Dendritic cell treated with granulocyte-macrophage colony-stimulating factor and Interleukin-4, amounts not matched to agents 40 ng/mL and 50 ng/mL, for 4 days (primary cell): ENCODE data around the gene CCDC6.
"Not testable (repeated sequence)": the region's sequence is repeated elsewhere in the genome, so short reads cannot be mapped to it uniquely, and the experiment has no call there.

ENCODE experiments used
- H3K27ac Mint-ChIP-seq: one replicate; pipeline ENCODE4 v1.8.0; 2022; ENCODE audit warnings: mild to moderate bottlenecking, mixed read lengths
- H3K27me3 Mint-ChIP-seq: one replicate; pipeline ENCODE4 v1.8.0; 2022; ENCODE audit warnings: mild to moderate bottlenecking, mixed read lengths
- H3K36me3 Mint-ChIP-seq: one replicate; pipeline ENCODE4 v1.8.0; 2022; ENCODE audit warnings: low read depth, mixed read lengths
- H3K4me1 Mint-ChIP-seq: one replicate; pipeline ENCODE4 v1.8.0; 2022; ENCODE audit warnings: low read depth, mixed read lengths
- H3K4me3 Mint-ChIP-seq: one replicate; pipeline ENCODE4 v1.8.0; 2022; ENCODE audit warnings: mild to moderate bottlenecking, moderate library complexity, mixed read lengths
- H3K9me3 Mint-ChIP-seq: one replicate; pipeline ENCODE4 v1.8.0; 2022; ENCODE audit warnings: mixed read lengths
- intact Hi-C: fragments of 100-400 bp; cut with micrococcal nuclease; formaldehyde crosslinking; loops from one replicate; pipeline ENCODE4 v1.15.0; 2022

Gene CCDC6

GRCh38 chr10:59791601-59792000 is 114.8 kb downstream of the CCDC6 start:
- intact Hi-C loops = no loop called here
- Mint-ChIP-seq H3K4me3 (no peak overlapping the region), H3K27ac (no peak overlapping the region), H3K9me3 (no peaks in the 10 kb centered on the region), H3K4me1 (no peaks in the 10 kb centered on the region), H3K27me3 (no peaks in the 10 kb centered on the region), H3K36me3 (peaks cover 74% of the 10 kb centered on the region)

DNA sequence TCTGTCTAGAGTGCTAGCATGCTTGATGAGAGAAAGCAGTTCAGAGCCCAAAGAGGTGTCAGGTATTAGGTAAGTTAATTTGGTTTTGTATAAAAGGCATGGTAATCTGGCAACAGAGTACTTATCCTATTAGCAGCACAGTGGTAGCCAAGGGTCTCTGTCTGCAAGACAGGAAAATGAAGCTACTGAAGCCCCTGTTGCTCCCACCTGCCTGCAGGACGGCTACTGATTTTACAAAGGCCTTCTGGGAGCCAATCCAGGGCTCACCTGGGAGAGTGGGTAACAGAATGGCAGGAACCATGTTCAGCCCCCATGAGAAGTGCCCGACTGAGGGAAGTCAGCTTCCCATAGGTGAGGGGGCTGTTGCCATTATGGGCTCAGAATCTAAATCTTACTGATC is 116.3 kb downstream of the CCDC6 start:
- H3K27me3 Mint-ChIP-seq, H3K4me3 Mint-ChIP-seq, intact Hi-C loops, H3K4me1 Mint-ChIP-seq, H3K9me3 Mint-ChIP-seq, H3K27ac Mint-ChIP-seq: not testable (repeated sequence)
- H3K36me3 Mint-ChIP-seq = peaks cover 59% of the 10 kb centered on the region

DNA sequence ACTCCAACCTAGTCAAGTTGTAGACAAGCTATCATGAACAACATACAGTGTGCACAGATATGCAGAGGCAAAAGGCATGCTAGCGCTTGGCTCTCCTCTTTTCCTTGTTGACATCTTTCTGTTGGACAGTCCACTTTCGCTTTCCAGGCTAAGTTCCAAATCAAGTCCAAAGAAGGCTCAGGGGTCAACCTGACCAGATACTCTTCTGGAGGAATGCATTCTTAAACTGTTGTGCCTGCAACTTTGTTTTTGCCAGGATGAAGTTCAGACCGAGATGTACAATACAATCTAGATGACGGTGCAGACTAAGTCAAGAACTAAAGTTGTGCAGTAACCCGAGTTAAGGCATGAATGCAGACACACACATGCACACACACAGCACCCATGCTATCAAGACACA is 117.4 kb downstream of the CCDC6 start:
- not testable (repeated sequence) for H3K4me1 Mint-ChIP-seq, H3K27me3 Mint-ChIP-seq

DNA sequence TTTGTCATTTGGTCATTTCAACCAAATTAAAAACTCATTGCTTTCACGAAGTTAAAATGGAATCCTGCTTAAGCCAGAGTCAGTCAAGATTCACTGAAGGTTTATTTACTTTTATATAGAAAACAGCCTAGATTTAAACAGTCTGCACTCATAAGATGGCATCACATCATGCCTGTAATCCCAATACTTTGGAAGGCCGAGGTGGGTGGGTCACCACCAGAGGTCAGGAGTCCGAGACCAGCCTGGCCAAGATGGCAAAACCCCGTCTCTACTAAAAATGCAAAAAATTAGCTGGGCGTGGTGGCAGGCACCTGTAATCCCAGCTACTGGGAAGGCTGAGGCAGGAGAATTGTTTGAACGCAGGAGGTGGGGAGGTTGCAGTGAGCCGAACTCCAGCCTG is 119.3 kb downstream of the CCDC6 start:
- H3K4me1 Mint-ChIP-seq, H3K9me3 Mint-ChIP-seq, intact Hi-C loops, H3K27me3 Mint-ChIP-seq, H3K4me3 Mint-ChIP-seq, H3K27ac Mint-ChIP-seq: not testable (repeated sequence)
- peaks cover 28% of the 10 kb centered on the region for H3K36me3 Mint-ChIP-seq

More for the DNA sequence above, 117.4 kb downstream of the CCDC6 start:
- H3K4me3 Mint-ChIP-seq, intact Hi-C loops, H3K27ac Mint-ChIP-seq, H3K9me3 Mint-ChIP-seq: not testable (repeated sequence)
- peaks cover 47% of the 10 kb centered on the region for H3K36me3 Mint-ChIP-seq

GRCh38 chr10:59785476-59785875 is 120.9 kb downstream of the CCDC6 start:
- H3K4me3 Mint-ChIP-seq, H3K4me1 Mint-ChIP-seq, H3K9me3 Mint-ChIP-seq, intact Hi-C loops, H3K27me3 Mint-ChIP-seq, H3K27ac Mint-ChIP-seq: not testable (repeated sequence)
- peaks cover 16% of the 10 kb centered on the region for H3K36me3 Mint-ChIP-seq

DNA sequence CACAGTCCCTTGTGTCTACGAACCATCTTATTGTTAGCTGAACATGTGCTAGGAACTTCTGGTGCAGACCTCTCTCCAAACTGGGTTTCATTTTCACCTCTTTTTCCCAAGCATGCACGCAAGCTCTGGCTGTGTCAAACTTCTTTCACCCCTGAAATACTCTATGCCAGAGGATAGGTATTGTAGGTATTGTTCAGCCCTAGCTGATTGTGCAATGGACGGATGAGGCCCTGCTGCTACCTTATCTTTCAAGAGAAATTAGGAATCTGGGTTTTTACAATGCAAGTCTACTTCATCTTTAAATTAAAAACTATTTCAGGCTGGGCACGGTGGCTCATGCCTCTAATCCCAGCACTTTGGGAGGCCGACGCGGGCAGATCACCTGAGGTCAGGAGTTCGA is 124.8 kb downstream of the CCDC6 start:
- no peaks in the 10 kb centered on the region for H3K27me3 Mint-ChIP-seq
- peaks cover 22% of the 10 kb centered on the region for H3K9me3 Mint-ChIP-seq
- intact Hi-C loops = no loop called here
- H3K4me3 Mint-ChIP-seq = no peak overlapping the region
- no peaks in the 10 kb centered on the region for H3K36me3 Mint-ChIP-seq
- H3K27ac Mint-ChIP-seq = no peak overlapping the region
- no peaks in the 10 kb centered on the region for H3K4me1 Mint-ChIP-seq

DNA sequence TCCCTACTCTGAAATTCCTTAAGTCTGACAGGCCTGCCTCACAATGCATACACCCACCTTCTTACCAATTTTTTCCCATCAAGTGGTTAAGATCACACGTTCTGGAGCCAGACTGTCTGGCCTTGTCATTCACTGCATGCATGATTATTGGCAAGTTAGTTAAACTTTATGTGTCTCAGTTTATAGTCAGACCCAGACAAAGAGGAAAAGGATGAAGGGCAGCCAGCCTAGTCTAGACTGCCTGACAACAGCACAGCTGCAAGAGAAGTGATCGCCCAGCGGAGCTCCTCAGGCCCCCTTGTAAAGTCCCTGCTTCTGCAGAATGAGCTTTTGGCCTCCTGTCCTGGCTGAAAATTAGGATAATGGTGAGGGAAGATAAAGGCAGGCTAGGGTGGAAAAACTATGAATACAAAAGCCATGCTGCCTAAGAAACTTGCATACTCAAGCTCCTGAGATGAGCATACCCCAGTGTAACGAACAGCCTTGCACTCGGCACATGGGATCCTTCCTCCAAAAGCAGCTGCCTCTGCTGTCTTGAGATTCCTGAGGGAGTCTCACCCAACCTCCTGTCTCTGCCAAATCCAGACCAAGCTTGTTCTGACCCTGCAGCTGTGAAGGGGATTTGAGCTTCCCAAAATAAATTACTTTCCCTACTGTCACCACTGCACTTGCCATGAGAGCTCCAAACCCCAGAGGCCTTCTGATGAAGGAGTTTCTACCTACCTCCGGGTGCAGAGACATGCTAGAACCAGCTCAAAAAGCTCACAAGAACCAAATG is 126.4 kb downstream of the CCDC6 start:
- Mint-ChIP-seq H3K27ac (no peak overlapping the region), H3K4me3 (no peak overlapping the region), H3K36me3 (no peaks in the 10 kb centered on the region), H3K27me3 (no peaks in the 10 kb centered on the region), H3K4me1 (no peaks in the 10 kb centered on the region), H3K9me3 (peaks cover 27% of the 10 kb centered on the region)
- intact Hi-C loops = no loop called here

- Mint-ChIP-seq H3K36me3 (no peaks in the 10 kb centered on the region), H3K27me3 (no peaks in the 10 kb centered on the region), H3K9me3 (peaks cover 43% of the 10 kb centered on the region), H3K4me3 (no peak overlapping the region), H3K4me1 (no peaks in the 10 kb centered on the region), H3K27ac (no peak overlapping the region)
- intact Hi-C loops = no loop called here
These were observed 131.9 kb downstream of the CCDC6 start for GRCh38 chr10:59774451-59774850.

DNA sequence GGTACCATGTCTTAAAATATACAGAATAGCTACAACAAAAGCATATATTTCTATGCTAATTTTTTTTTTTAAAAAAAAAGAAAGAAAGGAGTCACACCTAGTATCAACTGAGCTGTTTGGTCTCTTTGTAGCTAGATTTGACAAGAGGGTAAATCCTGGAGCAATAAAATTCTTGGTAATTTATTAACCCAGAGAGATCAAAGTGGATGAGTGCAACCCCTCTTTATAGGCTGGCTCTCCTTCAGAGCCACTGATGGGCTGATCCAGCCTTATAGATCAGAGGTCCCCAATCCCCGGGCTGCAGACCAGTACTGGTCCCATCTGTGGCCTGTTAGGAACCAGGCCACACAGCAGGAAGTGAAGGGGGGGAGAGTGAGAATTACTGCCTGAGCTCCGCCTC is 133.3 kb downstream of the CCDC6 start:
- Mint-ChIP-seq H3K27ac (no peak overlapping the region), H3K27me3 (no peaks in the 10 kb centered on the region), H3K9me3 (peaks cover 37% of the 10 kb centered on the region), H3K4me1 (no peaks in the 10 kb centered on the region), H3K36me3 (no peaks in the 10 kb centered on the region), H3K4me3 (no peak overlapping the region)
- intact Hi-C loops = no loop called here

GRCh38 chr10:59771162-59771807 is 135.1 kb downstream of the CCDC6 start:
- H3K27me3 Mint-ChIP-seq = no peaks in the 10 kb centered on the region
- H3K36me3 Mint-ChIP-seq = no peaks in the 10 kb centered on the region
- intact Hi-C loops = no loop called here
- H3K27ac Mint-ChIP-seq = no peak overlapping the region
- no peak overlapping the region for H3K4me3 Mint-ChIP-seq
- H3K9me3 Mint-ChIP-seq = peaks cover 19% of the 10 kb centered on the region
- no peaks in the 10 kb centered on the region for H3K4me1 Mint-ChIP-seq

GRCh38 chr10:59770689-59771088 is 135.7 kb downstream of the CCDC6 start:
- H3K4me1 Mint-ChIP-seq = no peaks in the 10 kb centered on the region
- H3K27me3 Mint-ChIP-seq = no peaks in the 10 kb centered on the region
- no peak overlapping the region for H3K4me3 Mint-ChIP-seq
- intact Hi-C loops = no loop called here
- peaks cover 16% of the 10 kb centered on the region for H3K9me3 Mint-ChIP-seq
- no peak overlapping the region for H3K27ac Mint-ChIP-seq
- H3K36me3 Mint-ChIP-seq = no peaks in the 10 kb centered on the region

GRCh38 chr10:59762505-59762904 is 143.9 kb downstream of the CCDC6 start:
- no peaks in the 10 kb centered on the region for H3K4me1 Mint-ChIP-seq
- intact Hi-C loops = no loop called here
- no peaks in the 10 kb centered on the region for H3K27me3 Mint-ChIP-seq
- peaks cover 13% of the 10 kb centered on the region for H3K9me3 Mint-ChIP-seq
- H3K27ac Mint-ChIP-seq = no peak overlapping the region
- H3K4me3 Mint-ChIP-seq = no peak overlapping the region
- no peaks in the 10 kb centered on the region for H3K36me3 Mint-ChIP-seq

- intact Hi-C loops = no loop called here
- no peaks in the 10 kb centered on the region for H3K27me3 Mint-ChIP-seq
- H3K4me3 Mint-ChIP-seq = no peak overlapping the region
- H3K9me3 Mint-ChIP-seq = peaks cover 13% of the 10 kb centered on the region
- no peak overlapping the region for H3K27ac Mint-ChIP-seq
- H3K4me1 Mint-ChIP-seq = no peaks in the 10 kb centered on the region
- no peaks in the 10 kb centered on the region for H3K36me3 Mint-ChIP-seq
These were observed 148.4 kb downstream of the CCDC6 start for GRCh38 chr10:59757966-59758365.

DNA sequence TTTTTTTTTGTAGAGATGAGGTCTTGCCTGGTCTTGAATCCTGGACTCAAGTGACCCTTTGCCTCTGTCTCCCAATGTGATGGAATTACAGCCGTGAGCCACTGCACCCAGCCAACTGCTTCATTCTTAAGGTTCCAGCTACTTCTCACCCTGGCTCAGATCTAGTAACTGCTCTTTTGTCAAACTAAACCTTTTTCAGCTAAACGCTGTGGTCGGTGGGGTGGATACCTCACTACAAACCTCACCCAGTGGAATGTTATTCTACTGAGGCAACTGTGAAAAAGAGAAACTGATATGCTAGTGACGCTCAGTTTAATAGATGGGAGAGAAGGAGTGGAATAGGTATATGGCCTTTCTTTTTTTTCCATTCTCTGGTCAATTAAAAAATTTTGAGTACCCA is 151.4 kb downstream of the CCDC6 start:
- H3K36me3 Mint-ChIP-seq = no peaks in the 10 kb centered on the region
- peaks cover 1% of the 10 kb centered on the region for H3K27me3 Mint-ChIP-seq
- H3K9me3 Mint-ChIP-seq = no peaks in the 10 kb centered on the region
- no peaks in the 10 kb centered on the region for H3K4me1 Mint-ChIP-seq
- no peak overlapping the region for H3K27ac Mint-ChIP-seq
- intact Hi-C loops = no loop called here
- H3K4me3 Mint-ChIP-seq = no peak overlapping the region

DNA sequence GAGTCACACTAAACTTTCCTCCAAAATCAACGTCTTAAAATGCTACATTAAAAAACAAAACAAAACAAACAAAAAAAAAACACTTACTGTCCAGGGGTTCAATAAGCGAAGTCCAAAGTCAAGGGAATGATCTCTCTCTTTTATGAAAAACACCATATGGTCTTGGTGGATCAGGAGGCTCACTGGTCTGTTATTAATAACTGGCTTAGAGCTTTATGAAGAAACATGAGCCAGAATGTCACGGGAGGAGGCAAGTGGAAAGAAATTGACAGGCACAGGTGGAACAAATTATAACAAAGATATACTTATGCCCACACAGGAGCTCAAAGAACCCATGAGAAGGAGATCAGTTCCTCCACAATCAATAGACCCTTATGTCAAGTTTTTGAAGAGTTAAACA is 153.1 kb downstream of the CCDC6 start, which contains the start of gene MRLN:
Gene MRLN (minus strand): TSS at position 189 of the 400 bp plus-strand sequence.
- Mint-ChIP-seq H3K4me1 (no peaks in the 10 kb centered on the region), H3K36me3 (no peaks in the 10 kb centered on the region), H3K4me3 (no peak within 1 kb of the TSS), H3K27ac (no peak within 1 kb of the TSS), H3K27me3 (peaks cover 1% of the 10 kb centered on the region), H3K9me3 (no peaks in the 10 kb centered on the region)
- intact Hi-C loops = no loop called here
